Panc1 (cell line): ENCODE data around the gene GUCY1A1. TPM values are rescaled to one million over a fixed set of nuclear protein-coding genes. Genes with fewer than 3 reads are reported as not detected.

ENCODE experiments used
- ATAC-seq: fragments of 200-7000 bp; cut with Tn5 transposase; 2 replicates; pipeline ENCODE4 v1.9.1; 2020; ENCODE audit warnings: mild to moderate bottlenecking, moderate library complexity
- BruUV-seq: library from RNA; stranded (reverse); fragments of 400-500 nt; replicated peaks from 2 replicates; lab custom pipeline; 2021; lab: Mats Ljungman, UMichigan
- CTCF ChIA-PET: fragments of 300-600 bp; sonication (Branson Sonifier 250); formaldehyde crosslinking; loops from one replicate; lab custom pipeline; 2022; ENCODE audit warnings: antibody characterized with exemption; lab: Charles Lee
- POLR2A ChIA-PET: fragments of 300-600 bp; sonication (Branson Sonifier 250); formaldehyde crosslinking; loops from one replicate; lab custom pipeline; 2022; ENCODE audit warnings: antibody characterized with exemption; lab: Charles Lee
- DNase-seq: peaks from one replicate; pipeline ENCODE4 v3.0.0-alpha.2; 2010; ENCODE audit warnings: low read depth, low spot score
- H3K27ac ChIP-seq: 2 replicates; pipeline ENCODE4 v1.5.1; 2011; ENCODE audit warnings: mild to moderate bottlenecking, low read length, inconsistent platforms
- H3K27me3 ChIP-seq: fragments of 200-500 bp; sonication (Bioruptor generic); 2 replicates; pipeline ENCODE4 v1.6.0; 2014; ENCODE audit warnings: low read length, inconsistent platforms; ENCODE audit not compliant: control insufficient read depth, insufficient read depth
- H3K36me3 ChIP-seq: fragments of 200-500 bp; sonication (Bioruptor generic); 2 replicates; pipeline ENCODE4 v1.5.1; 2014; ENCODE audit warnings: inconsistent platforms, mild to moderate bottlenecking, low read length, moderate library complexity; ENCODE audit not compliant: control insufficient read depth, insufficient read depth
- H3K4me1 ChIP-seq: 2 replicates; pipeline ENCODE4 v1.5.1; 2011; ENCODE audit warnings: inconsistent platforms, mild to moderate bottlenecking, low read length, moderate library complexity; ENCODE audit not compliant: control insufficient read depth, insufficient read depth
- H3K4me3 ChIP-seq, 2 experiments: 2 replicates each; pipeline ENCODE4 v1.5.1; 2011 to 2012; ENCODE audit warnings: low read depth in 2 of 2, low read length in 2 of 2, mild to moderate bottlenecking in 2 of 2, inconsistent platforms in 1 of 2, moderate library complexity in 1 of 2
- H3K9me3 ChIP-seq: fragments of 200-500 bp; sonication (Bioruptor generic); 2 replicates; pipeline ENCODE4 v1.5.1; 2014; ENCODE audit warnings: low read depth, mild to moderate bottlenecking, inconsistent platforms, low read length, moderate library complexity; ENCODE audit not compliant: control insufficient read depth, insufficient read depth
- POLR2AphosphoS5 ChIP-seq: IDR thresholded peaks from 2 replicates; pipeline ENCODE4 v1.6.1; 2012; ENCODE audit warnings: mild to moderate bottlenecking, low read depth, low read length, moderate library complexity
- SIN3A ChIP-seq: IDR thresholded peaks from 2 replicates; pipeline ENCODE4 v1.6.1; 2012; ENCODE audit warnings: low read depth, mild to moderate bottlenecking, low read length, moderate library complexity, borderline replicate concordance; ENCODE audit not compliant: insufficient read depth
- TCF7L2 ChIP-seq: IDR thresholded peaks from 2 replicates; pipeline ENCODE4 v1.6.1; 2011; ENCODE audit warnings: mild to moderate bottlenecking, low read depth, low read length, inconsistent platforms
- in situ Hi-C: cut with HindIII; loops from 2 replicates; pipeline ENCODE4 v1.10.0; 2016; ENCODE audit warnings: low sequenced_read_pairs, low pct_unique_long_range_greater_than_20kb
- intact Hi-C: fragments of 100-400 bp; cut with micrococcal nuclease; formaldehyde crosslinking; loops from one replicate; pipeline ENCODE4 v1.10.0; 2022; ENCODE audit not compliant: unreplicated experiment
- total RNA-seq: library from RNA; stranded (reverse); gene quantifications from one replicate; pipeline ENCODE4 v1.2.1, GENCODE V29; 2021; ENCODE audit not compliant: unreplicated experiment
- TF ChIP-seq, protein P1 (sequence below): fragments of 450-650 bp; IDR thresholded peaks from 2 replicates; pipeline ENCODE4 v1.5.1; 2017; ENCODE audit warnings: mild to moderate bottlenecking
- TF ChIP-seq, protein P2 (sequence below), 2 experiments: IDR thresholded peaks; 2 replicates each; pipeline ENCODE4 v1.6.1; 2011 to 2012; ENCODE audit warnings: low read depth in 2 of 2, control low read depth in 1 of 2, low read length in 1 of 2, mild to moderate bottlenecking in 1 of 2, moderate library complexity in 1 of 2; ENCODE audit not compliant: insufficient read depth in 1 of 2

Gene GUCY1A1
- total RNA-seq, 1 experiment from 2014 or later, result 0.57 TPM

DNA sequence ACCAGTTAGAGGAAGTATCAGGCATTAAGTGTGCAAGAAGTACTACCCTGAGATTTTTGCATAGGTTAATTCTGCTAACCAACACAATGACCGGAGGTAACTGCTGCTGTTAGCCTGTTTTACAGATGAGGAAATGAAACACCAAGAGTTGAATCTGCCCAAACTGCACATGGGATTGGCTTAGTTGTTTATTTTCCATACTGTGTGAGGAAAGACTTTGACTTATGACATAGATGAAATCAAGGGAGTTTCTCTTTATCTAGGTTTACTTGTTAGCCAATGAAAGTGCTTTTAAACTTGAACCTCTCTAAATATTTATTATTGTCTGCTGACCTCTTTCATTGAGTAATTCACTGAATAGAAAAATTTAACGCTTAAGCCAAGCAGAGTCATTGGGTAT is 102.4 kb downstream of the GUCY1A1 start:
- ChIA-PET POLR2A (no interaction called here), CTCF (no interaction called here)
- H3K36me3 ChIP-seq, result no peaks in the 10 kb centered on the region
- no peaks in the 10 kb centered on the region for H3K27me3 ChIP-seq
- TF ChIP-seq, protein P1, sequence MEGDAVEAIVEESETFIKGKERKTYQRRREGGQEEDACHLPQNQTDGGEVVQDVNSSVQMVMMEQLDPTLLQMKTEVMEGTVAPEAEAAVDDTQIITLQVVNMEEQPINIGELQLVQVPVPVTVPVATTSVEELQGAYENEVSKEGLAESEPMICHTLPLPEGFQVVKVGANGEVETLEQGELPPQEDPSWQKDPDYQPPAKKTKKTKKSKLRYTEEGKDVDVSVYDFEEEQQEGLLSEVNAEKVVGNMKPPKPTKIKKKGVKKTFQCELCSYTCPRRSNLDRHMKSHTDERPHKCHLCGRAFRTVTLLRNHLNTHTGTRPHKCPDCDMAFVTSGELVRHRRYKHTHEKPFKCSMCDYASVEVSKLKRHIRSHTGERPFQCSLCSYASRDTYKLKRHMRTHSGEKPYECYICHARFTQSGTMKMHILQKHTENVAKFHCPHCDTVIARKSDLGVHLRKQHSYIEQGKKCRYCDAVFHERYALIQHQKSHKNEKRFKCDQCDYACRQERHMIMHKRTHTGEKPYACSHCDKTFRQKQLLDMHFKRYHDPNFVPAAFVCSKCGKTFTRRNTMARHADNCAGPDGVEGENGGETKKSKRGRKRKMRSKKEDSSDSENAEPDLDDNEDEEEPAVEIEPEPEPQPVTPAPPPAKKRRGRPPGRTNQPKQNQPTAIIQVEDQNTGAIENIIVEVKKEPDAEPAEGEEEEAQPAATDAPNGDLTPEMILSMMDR, result no peak
- no peak for TF ChIP-seq SIN3A
- TF ChIP-seq, protein P2, sequence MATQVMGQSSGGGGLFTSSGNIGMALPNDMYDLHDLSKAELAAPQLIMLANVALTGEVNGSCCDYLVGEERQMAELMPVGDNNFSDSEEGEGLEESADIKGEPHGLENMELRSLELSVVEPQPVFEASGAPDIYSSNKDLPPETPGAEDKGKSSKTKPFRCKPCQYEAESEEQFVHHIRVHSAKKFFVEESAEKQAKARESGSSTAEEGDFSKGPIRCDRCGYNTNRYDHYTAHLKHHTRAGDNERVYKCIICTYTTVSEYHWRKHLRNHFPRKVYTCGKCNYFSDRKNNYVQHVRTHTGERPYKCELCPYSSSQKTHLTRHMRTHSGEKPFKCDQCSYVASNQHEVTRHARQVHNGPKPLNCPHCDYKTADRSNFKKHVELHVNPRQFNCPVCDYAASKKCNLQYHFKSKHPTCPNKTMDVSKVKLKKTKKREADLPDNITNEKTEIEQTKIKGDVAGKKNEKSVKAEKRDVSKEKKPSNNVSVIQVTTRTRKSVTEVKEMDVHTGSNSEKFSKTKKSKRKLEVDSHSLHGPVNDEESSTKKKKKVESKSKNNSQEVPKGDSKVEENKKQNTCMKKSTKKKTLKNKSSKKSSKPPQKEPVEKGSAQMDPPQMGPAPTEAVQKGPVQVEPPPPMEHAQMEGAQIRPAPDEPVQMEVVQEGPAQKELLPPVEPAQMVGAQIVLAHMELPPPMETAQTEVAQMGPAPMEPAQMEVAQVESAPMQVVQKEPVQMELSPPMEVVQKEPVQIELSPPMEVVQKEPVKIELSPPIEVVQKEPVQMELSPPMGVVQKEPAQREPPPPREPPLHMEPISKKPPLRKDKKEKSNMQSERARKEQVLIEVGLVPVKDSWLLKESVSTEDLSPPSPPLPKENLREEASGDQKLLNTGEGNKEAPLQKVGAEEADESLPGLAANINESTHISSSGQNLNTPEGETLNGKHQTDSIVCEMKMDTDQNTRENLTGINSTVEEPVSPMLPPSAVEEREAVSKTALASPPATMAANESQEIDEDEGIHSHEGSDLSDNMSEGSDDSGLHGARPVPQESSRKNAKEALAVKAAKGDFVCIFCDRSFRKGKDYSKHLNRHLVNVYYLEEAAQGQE (IDR thresholded peaks at IDR 0.05; ENCODE audit: insufficient read depth in 1 of 2, low read depth in 2 of 2, low read length in 1 of 2), result no peak
- TF ChIP-seq TCF7L2, result no peak
- H3K4me3 ChIP-seq, result no peak overlapping the region
- in situ Hi-C loops, result no loop called here
- H3K9me3 ChIP-seq, result no peaks in the 10 kb centered on the region
- no peak for DNase-seq
- ATAC-seq, result no peak
- intact Hi-C loops, result no loop called here
- no TSS peak for BruUV-seq
- H3K4me1 ChIP-seq, result no peaks in the 10 kb centered on the region
- no peak overlapping the region for H3K27ac ChIP-seq

DNA sequence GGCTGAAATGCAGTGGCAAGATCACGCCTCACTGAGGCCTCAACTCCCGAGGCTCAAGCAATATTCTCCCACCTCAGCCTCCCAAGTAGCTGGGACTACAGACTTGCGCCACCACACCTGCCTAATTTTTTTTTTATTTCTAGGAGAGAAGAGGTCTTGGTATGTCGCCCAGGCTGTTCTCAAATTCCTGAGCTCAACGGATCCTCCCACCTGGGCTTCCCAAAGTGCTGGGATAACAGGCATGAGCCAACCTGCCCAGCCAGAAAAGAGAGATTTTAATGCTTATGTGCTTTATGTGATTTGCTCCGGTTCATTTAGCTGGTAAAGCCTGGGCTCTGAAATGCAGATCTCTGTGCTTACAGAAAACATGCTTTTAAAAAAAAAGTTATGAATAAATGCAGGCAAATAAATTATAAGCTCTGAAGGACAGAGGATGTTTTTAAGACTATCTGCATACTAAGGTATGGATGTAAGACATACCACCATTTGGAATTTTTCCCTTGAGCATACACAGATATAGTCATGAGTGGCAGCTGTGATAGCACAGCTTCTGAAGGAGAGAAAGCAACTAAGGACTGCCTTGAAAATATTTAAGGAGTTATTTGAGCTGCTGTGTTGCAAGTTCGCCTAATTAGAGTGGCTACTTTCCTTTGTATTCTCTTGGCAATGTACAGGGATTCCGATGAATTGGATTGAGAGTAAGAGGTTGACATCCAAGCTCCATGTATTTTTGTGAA is 106.0 kb downstream of the GUCY1A1 start:
- BruUV-seq, result no TSS peak
- H3K27me3 ChIP-seq, result no peaks in the 10 kb centered on the region
- no peaks in the 10 kb centered on the region for H3K9me3 ChIP-seq
- intact Hi-C loops (no loop called here), in situ Hi-C loops (no loop called here)
- H3K4me1 ChIP-seq, result no peaks in the 10 kb centered on the region
- ATAC-seq (no peak), DNase-seq (no peak)
- CTCF ChIA-PET, result no interaction called here
- TF ChIP-seq, protein P2 (IDR thresholded peaks at IDR 0.05; ENCODE audit: insufficient read depth in 1 of 2, low read depth in 2 of 2, low read length in 1 of 2), result no peak
- TF ChIP-seq POLR2AphosphoS5 (no peak), TCF7L2 (no peak), SIN3A (no peak)
- TF ChIP-seq, protein P1, result no peak
- POLR2A ChIA-PET, result no interaction called here
- H3K36me3 ChIP-seq, result no peaks in the 10 kb centered on the region
- H3K27ac ChIP-seq, result no peak overlapping the region
- no peak overlapping the region for H3K4me3 ChIP-seq
